Measurements from ENCODE around the gene TMEM273. TPM values are rescaled to one million over a fixed set of nuclear protein-coding genes. Genes with fewer than 3 reads are reported as not detected.

The TMEM273 gene
- total RNA-seq, 2 donors from 2014 or later = 9.6 to 14.8 TPM

- H3K27ac ChIP-seq = peak overlapping the region; percentile 69 to 83
- H3K9me3 ChIP-seq = no peaks in the 10 kb centered on the region
- no peak for DNase-seq (ENCODE audit: low spot score)
- no peaks in the 10 kb centered on the region for H3K36me3 ChIP-seq
- no peak for TF ChIP-seq CTCF (IDR thresholded peaks at IDR 0.05)
- no peak overlapping the region for H3K4me3 ChIP-seq
- H3K4me1 ChIP-seq (ENCODE audit: control insufficient read depth in 1 of 2, low read depth in 2 of 2) = peaks cover 29 to 65% of the 10 kb centered on the region in 2 donors
- no peak for ATAC-seq (ENCODE audit: insufficient number of reproducible peaks, low FRiP score, low read depth)
- no peaks in the 10 kb centered on the region for H3K27me3 ChIP-seq (replicated peaks; ENCODE audit: insufficient read depth)
These were observed 83.1 kb downstream of the TMEM273 start for GRCh38 chr10:49105076-49105475.

Other genes starting within 250 kb of the TMEM273 start
- gene LRRC18, start 248.6 kb downstream of the TMEM273 start, total RNA-seq = not detected
- gene VSTM4, start 72.9 kb downstream of the TMEM273 start, total RNA-seq = 10 to 100 TPM; 24.4 to 46.4 TPM
- gene FAM170B, start 54.4 kb downstream of the TMEM273 start, total RNA-seq = not detected
- under 1 TPM in 1 of 2 donors, not detected in 1; 0.14 TPM for gene C10orf71, start 110.8 kb upstream of the TMEM273 start, total RNA-seq
- not detected for gene DRGX, start 207.7 kb upstream of the TMEM273 start, total RNA-seq

Data from thoracic aorta (tissue), 2 donors.